KBM-7 (cell line): ENCODE data around the gene RGMA.
"Not testable (repeated sequence)": the region's sequence is repeated elsewhere in the genome, so short reads cannot be mapped to it uniquely, and the experiment has no call there.

ENCODE experiments used
- DNase-seq: peaks from one replicate; pipeline ENCODE4 v3.0.0-alpha.2; 2015
- in situ Hi-C: fragments of 300-500 bp; cut with MboI; formaldehyde crosslinking; loops from 2 replicates; pipeline ENCODE4 v1.14.3; 2020; ENCODE audit warnings: low sequenced_read_pairs, low pct_unique_long_range_greater_than_20kb, mixed read lengths

The RGMA gene

DNA sequence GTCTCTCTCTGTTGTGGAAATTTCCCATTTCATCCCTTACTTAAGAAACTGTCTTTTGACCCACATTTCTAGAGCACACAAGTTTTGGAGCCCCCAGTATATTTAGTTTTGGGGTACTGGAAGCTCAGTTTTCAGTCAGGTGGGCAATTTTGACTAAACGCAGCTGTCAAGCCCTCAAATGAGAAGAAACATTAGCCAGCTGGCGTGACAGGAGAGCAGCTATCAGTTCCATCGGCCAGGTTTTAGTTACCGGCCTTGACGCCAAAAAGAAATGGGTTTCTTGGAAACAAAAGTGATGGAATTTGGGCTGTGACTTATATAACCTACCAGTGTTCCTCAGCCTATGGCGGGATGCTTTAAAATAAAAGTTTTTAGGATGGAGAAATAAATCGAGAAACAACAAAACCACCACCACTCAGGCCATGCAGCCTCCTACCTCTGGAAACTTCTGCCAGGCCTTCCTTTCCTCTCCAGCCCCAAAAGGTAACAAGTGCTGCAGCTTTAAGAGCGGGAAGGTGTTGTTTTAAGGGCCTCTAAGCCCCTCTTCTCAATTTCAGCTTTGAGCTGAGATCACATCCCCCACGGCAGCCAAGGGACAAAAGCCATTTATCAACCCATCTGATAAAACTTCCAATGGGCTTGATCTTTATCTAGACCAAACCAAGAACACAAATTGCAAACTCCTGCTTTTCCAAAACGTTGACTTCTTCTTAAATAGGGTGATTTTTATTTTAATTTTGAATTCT lies 18.3 kb downstream of the RGMA start:
- in situ Hi-C loops, result no loop called here

DNA sequence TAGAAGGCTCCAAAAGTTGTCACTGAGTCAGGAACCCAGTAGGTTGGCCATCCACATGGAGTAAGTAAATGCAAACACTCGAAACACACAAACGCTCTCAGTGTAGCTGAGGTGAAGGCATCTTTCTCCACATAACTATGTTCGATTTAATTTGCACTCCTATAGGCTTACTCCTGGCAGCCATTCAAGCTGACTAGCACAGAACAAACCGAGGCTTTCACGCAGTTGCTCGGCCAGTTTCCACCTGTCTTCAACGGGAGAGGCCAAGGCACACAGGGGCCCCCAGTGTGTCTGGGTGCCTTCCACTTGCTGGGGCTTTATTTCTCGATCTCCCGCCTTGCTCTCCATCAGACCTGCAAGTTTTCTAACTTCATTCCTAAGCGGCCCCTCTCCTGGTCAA lies 18.9 kb downstream of the RGMA start:
- no peak for DNase-seq
- in situ Hi-C loops, result no loop called here

More for the DNA sequence above, 18.3 kb downstream of the RGMA start:
- no peak for DNase-seq

DNA sequence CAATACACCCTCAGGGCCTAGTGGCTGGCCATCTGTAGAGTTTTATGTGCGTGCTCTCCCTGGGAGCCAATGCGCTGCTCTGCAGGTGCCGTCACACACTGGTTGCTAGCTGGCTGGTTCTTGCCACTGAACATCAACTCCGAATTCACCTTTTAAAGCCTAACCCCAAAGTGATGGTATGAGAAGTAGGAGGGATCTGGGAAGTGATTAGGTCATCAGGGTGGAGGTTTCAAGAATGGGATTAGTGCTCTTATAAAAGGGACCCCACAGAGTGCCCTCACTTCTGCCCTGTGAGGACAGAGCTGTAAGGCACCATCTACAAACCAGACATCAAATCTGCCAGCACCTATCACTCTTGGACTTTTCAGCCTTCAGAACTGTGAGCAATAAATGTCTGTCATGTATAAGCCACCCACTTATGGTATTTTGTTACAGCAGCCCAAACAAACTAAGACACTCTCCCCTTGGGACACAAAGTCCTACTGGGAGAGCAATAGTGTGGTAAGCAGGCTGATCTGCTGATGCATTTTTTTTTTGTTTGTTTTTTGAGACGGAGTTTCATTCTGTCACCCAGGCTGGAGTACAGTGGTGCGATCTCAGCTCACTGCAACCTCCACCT lies 20.3 kb downstream of the RGMA start:
- in situ Hi-C loops, result no loop called here
- no peak for DNase-seq

DNA sequence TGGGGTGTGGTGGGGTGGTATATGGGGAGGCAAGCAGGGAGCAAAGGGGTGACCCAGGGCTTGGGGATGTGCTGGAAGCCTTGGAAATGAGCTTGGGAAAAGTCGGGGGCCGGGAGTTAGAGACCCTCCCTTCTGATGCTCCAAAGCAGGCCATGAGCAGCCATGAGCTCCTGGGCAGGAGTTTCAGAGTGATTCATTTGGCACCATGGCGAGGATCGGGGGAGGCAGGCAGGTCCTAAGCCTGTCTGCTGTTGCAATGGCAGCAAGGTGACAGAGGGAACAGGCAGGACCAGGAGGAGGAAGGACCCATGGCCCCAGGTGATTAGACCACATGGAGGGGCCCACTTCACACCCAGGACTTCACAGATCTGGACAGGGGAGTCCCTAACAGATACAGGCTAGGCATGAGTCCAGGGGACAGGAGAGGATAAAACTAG lies 21.3 kb downstream of the RGMA start:
- in situ Hi-C loops, result no loop called here
- DNase-seq, result no peak

DNA sequence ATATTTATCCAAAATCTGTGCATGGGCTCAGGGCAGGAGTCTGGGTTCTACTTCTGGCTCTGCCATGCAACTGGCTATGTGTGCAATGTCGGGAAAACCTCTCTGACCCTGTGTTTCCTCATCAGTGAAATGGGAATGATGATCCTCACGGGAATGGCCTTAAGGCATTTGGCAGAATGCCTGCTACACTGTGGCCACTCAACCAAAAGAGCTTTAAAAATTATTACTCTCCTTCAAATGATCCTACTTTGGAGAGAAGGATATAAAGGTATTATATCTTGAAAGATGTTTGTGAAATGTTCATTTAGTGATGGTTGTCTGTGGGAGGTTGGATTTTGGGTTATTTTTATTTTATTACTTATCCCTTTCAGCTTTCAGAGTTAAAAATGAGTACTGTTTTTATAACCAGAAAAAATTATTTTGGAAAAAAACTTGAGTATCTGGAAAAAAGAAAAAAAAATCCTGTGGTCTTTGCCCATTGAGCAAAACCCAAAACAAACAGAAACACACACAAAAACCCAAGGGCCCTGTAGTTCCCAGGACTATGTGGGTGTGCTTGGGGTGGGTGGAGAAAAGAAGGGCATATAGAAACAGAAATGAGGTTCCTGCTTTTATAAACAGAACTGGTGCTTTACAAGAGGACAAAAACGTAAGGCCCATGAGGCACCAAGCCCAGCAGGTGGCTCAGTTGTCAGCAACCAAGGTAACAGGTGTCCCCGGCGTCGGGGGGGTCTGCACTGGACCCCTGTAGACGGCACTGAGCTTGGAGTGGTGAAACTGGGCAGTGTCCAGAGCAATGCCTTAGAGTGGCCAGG lies 22.0 kb downstream of the RGMA start:
- in situ Hi-C loops, result no loop called here
- no peak for DNase-seq

DNA sequence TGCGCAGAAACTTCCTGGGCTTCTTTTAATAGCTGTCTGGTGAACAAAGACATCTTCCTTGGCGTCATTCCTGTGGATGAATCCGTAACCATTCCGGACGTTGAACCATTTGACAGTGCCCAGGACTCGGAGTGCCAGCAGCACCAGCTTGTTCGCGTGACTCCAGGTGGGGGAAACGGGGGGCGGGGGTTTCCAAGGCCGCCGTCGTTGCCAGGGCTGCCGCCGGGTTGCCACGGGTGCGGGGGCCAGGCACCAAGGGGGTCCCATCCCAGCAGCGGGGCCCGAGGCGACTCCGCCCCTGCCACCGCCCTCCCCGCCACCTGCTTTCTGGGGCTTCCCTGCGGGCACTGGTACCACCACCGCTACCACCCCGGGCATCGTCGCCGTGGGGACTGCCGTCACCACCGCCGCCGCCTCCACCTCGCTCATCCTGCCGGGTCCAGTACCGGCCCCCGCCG lies 22.8 kb downstream of the RGMA start:
- DNase-seq, result no peak
- in situ Hi-C loops, result no loop called here

DNA sequence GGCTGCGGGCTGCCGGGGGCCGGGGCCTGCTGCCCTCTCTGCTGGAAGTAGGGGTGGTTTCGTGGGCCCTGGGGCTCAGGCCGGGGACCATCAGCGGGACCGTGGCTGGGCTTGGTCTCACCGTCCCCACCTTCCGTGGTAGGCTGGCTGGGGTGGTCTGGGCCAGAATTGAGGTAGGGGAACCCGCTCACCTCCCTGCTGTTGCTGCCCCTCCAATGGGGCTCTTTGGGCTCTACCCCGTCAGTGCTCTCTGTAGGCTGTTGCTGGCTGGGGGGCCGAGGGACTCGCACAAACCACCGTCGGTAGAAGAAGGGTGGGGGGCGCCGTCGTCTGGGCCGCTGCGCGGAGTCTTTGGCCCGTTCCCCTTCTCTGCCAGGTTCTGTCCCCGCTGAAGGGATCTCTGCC lies 23.4 kb downstream of the RGMA start:
- in situ Hi-C loops, result no loop called here
- no peak for DNase-seq

DNA sequence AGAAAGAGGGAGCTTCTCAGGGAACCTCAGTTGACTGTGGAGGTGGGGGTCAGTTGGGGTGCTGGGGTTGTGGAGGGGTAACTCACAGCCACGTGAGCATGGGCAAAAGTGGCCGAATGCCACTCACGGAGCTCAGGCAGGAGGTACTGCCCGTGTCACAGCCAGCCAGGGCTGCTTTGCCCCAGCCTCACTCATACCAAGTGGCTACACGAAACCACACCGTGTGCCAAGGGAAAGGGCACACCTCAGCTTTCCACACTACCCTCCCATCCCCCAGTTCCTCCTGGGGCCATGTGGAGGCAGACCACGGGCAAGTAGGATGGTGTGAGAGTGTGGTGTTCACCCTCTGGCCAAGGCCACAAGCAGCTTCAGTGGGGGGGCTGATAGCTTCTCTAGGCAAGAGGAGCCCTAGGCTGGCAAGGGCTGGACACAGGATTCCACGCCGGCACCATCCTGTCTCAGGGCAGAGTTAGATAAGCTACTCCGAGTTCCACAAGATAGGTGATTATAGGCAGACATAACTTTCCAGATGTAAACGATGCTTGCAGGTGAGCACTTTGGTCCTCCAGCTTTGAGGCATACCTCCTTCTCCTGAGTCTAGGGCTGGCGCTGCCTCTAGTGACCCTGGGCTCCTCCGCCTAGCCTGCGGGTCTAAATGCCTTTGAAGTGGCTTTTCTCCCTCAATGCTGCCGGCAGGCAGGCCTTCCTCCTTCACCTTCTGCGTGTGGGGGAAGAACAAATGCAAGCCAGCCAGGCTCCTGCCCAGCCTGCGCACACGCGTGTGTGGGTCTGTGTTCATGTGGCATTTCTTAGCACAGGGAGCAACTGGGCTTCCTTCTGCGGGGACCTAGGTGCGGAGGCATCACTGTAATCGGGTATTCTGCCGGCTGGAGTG lies 25.0 kb downstream of the RGMA start:
- in situ Hi-C loops, result no loop called here
- DNase-seq, result no peak

DNA sequence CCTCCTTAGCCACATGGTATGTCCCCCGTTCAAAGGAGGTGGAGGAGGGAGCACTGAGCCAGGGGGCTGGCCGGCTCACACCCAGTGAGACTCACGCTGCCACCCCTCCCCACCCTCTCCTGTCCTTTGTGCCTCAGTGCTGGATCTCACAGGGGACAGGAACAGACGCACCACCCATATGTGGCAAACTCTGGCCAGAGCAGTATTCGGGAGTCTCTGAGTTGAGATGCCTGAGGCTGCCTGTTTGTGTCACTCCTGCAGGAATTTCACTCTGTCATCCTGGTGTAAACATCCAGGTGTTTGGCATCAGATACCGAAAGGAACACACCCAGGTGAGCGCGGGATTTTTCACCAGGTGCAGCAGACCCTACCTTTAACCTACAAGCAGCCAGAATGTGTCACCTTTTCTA lies 25.7 kb downstream of the RGMA start:
- no peak for DNase-seq
- in situ Hi-C loops, result no loop called here

DNA sequence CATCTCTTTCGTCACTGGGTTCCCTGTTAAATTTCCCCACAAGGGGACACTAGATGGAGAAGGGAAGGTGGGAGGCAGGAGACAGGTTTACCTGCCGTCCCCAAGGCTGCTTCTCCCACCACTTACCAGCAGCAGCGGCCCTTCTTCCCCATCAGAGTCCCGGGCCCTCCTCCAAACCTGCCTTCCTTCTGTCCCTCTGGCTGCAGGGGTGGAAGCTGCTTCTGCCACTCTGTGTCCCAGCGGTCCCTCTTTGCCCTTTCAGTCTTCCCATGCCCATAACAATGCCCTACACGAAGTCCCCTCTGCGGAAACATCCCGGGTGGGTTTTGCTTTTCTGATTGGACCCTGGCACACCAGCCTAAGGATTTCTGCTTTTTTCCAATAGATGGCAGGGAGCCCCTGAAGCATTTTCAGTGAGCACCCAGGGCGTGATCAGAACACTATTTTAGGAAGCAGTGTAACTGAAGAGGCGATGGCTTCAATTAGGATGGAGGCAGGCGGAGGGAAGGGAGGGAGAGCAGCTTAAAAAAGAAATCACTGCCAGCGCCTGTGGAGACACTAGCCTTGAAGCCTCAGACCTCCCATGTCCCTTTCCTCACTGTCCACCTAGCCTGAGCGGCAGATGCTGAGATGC lies 26.3 kb downstream of the RGMA start:
- in situ Hi-C loops, DNase-seq: not testable (repeated sequence)

DNA sequence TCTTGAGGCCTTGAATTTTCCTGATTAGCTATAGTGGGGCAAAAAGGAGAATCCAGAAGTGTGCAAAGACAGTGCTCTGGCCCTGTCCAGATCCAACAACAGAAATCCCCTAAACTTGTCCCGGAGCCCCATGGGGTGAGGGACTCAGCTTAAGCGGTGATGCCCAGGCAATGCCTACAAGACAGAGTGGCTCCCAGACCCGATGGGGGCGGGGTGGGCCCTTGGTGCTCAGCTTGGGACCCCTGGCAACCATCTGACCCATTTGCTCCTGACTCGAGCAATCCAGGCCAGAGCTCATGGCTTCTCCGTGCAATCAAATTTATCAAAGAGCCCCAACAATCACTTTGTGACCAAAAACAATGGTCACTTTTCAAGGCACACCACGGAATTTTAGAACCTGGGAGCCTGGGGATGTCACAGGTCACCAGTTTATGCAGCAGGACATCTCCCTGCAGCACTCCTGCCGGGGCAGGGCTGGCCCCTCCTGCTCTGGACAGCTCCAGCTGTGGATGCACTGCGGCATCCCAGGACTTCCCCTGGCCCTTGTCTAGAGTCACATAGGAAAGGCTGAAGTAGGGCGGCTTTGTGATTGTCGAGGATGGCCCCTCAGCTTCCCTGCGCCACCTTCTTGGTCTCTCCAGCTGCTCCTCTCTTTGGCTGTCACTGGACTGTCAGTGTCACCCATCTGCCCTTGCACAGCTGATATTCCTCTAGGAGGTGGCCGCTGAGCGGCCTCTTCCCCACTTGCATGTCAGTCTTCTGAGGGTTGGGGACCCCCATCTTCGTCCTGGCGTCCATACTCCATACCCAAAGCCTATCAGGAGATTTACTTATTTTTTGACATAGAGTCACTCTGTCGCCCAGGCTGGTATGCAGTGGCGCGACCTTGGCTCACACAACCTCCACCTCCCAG lies 28.4 kb downstream of the RGMA start:
- DNase-seq, result no peak
- in situ Hi-C loops, result no loop called here

DNA sequence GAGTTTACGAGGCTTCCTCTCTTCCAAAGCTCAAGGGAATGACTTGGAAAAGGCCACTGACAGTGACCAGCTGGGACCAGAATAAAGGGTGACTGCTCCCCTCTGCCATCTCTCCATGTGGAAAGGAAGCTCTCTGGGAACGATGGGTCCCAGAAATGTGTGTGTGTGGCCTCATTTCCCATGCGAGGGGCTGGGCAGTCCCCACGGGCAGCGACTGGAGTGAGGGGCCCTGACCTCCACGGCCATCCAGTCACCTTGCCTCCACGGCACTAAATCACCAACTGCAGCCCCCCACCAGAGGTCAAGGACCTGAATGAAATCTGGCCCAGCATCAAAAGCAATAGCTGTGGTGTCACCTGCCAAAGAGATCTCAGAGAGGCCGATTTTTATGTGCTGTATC lies 29.6 kb downstream of the RGMA start:
- in situ Hi-C loops, result no loop called here
- no peak for DNase-seq

DNA sequence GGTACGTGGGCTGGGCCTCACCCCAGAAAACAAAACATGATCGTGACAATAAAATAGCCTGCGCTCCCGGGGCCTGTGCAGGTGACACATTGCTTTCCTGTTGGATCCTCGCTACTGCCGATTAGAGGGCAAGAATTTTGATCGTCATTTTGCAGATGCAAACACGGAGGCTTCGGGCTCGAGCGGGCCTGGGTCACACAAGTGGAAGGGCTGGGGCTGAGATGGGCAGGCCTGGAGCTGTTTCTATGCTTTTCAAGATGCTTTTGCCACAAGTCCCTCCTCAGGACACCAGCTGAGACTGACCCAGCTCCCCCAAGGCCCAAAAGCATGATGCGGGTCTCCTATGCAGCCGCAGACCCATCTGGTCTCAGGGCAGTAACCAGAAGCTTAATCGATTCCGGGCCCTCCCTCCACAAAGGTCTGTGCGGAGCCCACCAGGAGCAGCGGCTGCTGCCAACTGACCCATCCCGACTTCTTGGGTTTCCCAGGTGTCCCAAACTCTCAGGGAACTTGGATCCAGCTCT lies 30.0 kb downstream of the RGMA start:
- in situ Hi-C loops, result no loop called here
- no peak for DNase-seq

DNA sequence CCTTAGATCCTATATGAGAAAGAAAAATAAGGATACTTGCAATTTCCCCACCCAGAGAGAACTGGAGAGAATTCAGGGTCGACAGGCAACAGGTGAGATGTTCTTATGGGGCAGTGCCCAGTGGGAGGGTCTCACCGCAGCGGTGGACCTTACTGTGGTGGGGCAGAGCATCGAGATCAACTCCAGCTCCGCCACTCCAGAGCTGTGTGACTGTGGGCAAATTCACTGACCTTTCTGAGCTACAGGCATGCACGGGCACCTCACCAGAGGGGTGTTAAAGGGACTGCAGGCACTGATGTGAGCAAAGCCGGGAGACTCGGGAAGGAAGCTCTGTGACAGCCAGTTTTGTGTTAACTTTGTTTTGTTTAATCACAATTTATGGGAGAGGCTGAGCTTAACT lies 30.9 kb downstream of the RGMA start:
- no peak for DNase-seq
- in situ Hi-C loops, result no loop called here

DNA sequence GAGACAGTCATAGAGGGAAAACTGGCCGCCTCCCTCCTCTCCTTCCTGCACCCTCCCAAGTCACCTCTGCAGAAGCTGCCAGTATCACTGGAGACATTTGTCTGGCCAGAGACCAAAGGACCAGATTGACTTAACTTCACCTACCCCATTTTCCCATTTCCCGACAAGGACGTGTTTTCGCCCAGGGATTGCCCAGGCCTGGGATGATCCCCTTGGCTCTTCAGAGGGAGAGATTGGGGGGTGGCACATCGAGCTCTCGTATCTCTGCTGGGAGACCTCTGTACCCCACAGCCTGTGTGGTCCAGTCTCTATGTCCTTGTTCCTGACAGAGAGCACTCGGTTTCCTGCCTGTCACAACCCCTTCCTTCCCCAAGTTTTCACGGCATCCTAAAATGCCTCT lies 31.4 kb downstream of the RGMA start:
- no peak for DNase-seq
- in situ Hi-C loops, result no loop called here

DNA sequence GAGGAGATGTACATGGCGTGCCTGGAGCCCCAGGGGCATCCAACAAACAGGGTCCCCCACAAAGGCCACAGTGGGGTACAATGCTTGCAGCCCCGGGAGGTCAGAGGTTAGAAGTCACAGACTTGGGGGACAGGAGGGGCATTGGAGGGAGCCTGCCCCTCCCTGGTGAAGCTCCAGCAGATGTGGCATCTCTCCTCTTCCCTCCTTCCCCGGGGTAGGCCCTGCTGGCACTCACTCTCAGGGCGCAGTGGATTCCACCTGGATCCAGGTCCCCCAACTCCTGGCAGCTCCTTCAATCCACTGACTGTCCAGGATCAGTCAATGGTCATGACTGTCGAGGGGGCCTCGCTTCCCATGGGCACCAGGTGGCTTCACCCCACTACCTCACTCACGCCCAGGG lies 32.2 kb downstream of the RGMA start:
- in situ Hi-C loops, result no loop called here
- DNase-seq, result no peak

DNA sequence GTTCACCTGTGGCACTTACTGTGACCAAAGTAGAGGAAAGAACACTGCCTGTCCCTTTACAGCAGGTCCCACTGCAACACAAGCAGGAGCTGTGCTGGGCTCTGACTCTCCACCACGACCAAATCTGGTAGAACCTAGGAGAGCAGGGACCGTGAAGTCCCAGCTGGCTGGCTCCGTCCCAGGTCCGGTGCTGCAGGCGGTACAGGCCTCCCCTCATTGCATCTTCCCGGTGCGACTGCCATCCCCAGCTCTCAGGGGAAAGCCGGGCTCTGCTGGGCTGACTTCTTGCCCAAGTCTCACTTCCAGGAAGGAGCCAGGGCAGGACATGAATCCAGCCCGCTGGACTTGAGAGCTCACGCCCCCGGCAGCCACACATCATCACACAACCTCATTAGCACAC lies 33.8 kb downstream of the RGMA start:
- no peak for DNase-seq
- in situ Hi-C loops, result no loop called here
